ENCODE data around the gene BDH2.

- TF ChIP-seq POLR2A (IDR thresholded peaks at IDR 0.05; ENCODE audit: extremely low read depth, insufficient read length) = no peak
- no peak for TF ChIP-seq MAX (IDR thresholded peaks at IDR 0.05; ENCODE audit: low read depth, low read length)
- TF ChIP-seq CTCF (IDR thresholded peaks at IDR 0.05; ENCODE audit: low read depth, low read length) = no peak
Observed at GRCh38 chr4:103036169-103036568, 63.5 kb downstream of the BDH2 start.
